K562 (cell line): ENCODE data around the gene ZNF574.

ENCODE experiments used
- CHD2 ChIP-seq: IDR thresholded peaks from 2 replicates; pipeline ENCODE4 v1.6.1; 2011; ENCODE audit warnings: low read depth, low read length
- CREM ChIP-seq: IDR thresholded peaks from 2 replicates; pipeline ENCODE4 v1.6.1; 2014; ENCODE audit warnings: antibody characterized with exemption, low read depth
- CTCF ChIP-seq, 3 experiments: IDR thresholded peaks in 2 of 3; conservative IDR thresholded peaks in 1 of 3; 2 replicates each; pipeline ENCODE4 v1.5.1; 2011 to 2012; ENCODE audit warnings: low read length in 3 of 3, mild to moderate bottlenecking in 3 of 3, control low read depth in 2 of 3, improper control_type of control experiment in 1 of 3, inconsistent platforms in 1 of 3, low read depth in 1 of 3, mixed read lengths in 1 of 3, moderate library complexity in 1 of 3; ENCODE audit not compliant: insufficient read depth in 2 of 3
- DIDO1 ChIP-seq: fragments of 450-650 bp; IDR thresholded peaks from 2 replicates; pipeline ENCODE4 v1.6.1; 2016; ENCODE audit warnings: low read depth, missing biosample characterization, missing genetic modification characterization
- ELK3 ChIP-seq: fragments of 450-650 bp; formaldehyde crosslinking; IDR thresholded peaks from 2 replicates; pipeline ENCODE4 v1.4.0; 2020; ENCODE audit warnings: mild to moderate bottlenecking
- GTF3C2 ChIP-seq: IDR thresholded peaks from 3 replicates; pipeline ENCODE4 v1.6.1; 2011; ENCODE audit warnings: borderline replicate concordance, mild to moderate bottlenecking, moderate library complexity; ENCODE audit not compliant: insufficient read length; ENCODE audit errors: extremely low read depth
- NRF1 ChIP-seq, 2 experiments: fragments of 450-650 bp; IDR thresholded peaks in 1 of 2; conservative IDR thresholded peaks in 1 of 2; 2 replicates each; pipeline ENCODE4 v1.6.1; 2014; ENCODE audit warnings: mild to moderate bottlenecking in 2 of 2
- PHTF2 ChIP-seq: fragments of 250-450 bp; sonication (Bioruptor Pico); IDR thresholded peaks from 2 replicates; pipeline ENCODE4 v1.5.0; 2021; ENCODE audit warnings: mild to moderate bottlenecking
- RAD21 ChIP-seq, 2 experiments: fragments of 250-450 bp in 1 of 2; fragments of 450-650 bp in 1 of 2; sonication (Bioruptor Pico) in 1 of 2; formaldehyde crosslinking in 1 of 2; IDR thresholded peaks in 1 of 2; conservative IDR thresholded peaks in 1 of 2; 2 replicates each; pipeline versions ENCODE4 v1.4.0 to v1.8.0; 2020 to 2022; ENCODE audit warnings: mild to moderate bottlenecking in 2 of 2, moderate library complexity in 1 of 2
- RFX5 ChIP-seq: IDR thresholded peaks from 2 replicates; pipeline ENCODE4 v1.6.1; 2011; ENCODE audit warnings: low read depth, mild to moderate bottlenecking, improper control_type of control experiment, low read length
- SREBF1 ChIP-seq: fragments of 150-350 bp; IDR thresholded peaks from 2 replicates; pipeline ENCODE4 v1.6.1; 2014; ENCODE audit warnings: antibody characterized with exemption, low read depth, low read length, borderline replicate concordance
- ZBTB26 ChIP-seq: fragments of 450-650 bp; formaldehyde crosslinking; IDR thresholded peaks from 2 replicates; pipeline ENCODE4 v1.4.0; 2022; ENCODE audit warnings: missing genetic modification characterization
- ZBTB33 ChIP-seq: sonication (generic); formaldehyde crosslinking; IDR thresholded peaks from 2 replicates; pipeline ENCODE4 v1.8.1; 2023; ENCODE audit warnings: mild to moderate bottlenecking, missing genetic modification reagents

GRCh38 chr19:42105368-42105767 is 29.4 kb downstream of the ZNF574 start:
- no peak for TF ChIP-seq CREM
- no peak for TF ChIP-seq CTCF (IDR thresholded peaks at IDR 0.05 in 2 of 3, conservative IDR thresholded peaks at IDR 0.05 in 1 of 3; ENCODE audit: insufficient read depth in 2 of 3, low read depth in 1 of 3, low read length in 3 of 3)
- TF ChIP-seq ZBTB26 (CRISPR knock-in tag), result no peak
- TF ChIP-seq SREBF1, result no peak
- TF ChIP-seq RAD21 (CRISPR knock-in tag; conservative IDR thresholded peaks at IDR 0.05 in 1 of 2, IDR thresholded peaks at IDR 0.05 in 1 of 2), result no peak
- TF ChIP-seq PHTF2 (CRISPR knock-in tag), result no peak
- TF ChIP-seq DIDO1 (tag), result no peak
- TF ChIP-seq CHD2, result no peak
- no peak for TF ChIP-seq NRF1 (conservative IDR thresholded peaks at IDR 0.05 in 1 of 2, IDR thresholded peaks at IDR 0.05 in 1 of 2)
- TF ChIP-seq RFX5, result no peak
- TF ChIP-seq ELK3 (CRISPR knock-in tag), result no peak
- TF ChIP-seq ZBTB33 (CRISPR knock-in tag), result no peak
- TF ChIP-seq GTF3C2, result no peak
